ENCODE measurements around the gene PLLP.
"Not testable (repeated sequence)": the region's sequence is repeated elsewhere in the genome, so short reads cannot be mapped to it uniquely, and the experiment has no call there.

The PLLP gene

DNA sequence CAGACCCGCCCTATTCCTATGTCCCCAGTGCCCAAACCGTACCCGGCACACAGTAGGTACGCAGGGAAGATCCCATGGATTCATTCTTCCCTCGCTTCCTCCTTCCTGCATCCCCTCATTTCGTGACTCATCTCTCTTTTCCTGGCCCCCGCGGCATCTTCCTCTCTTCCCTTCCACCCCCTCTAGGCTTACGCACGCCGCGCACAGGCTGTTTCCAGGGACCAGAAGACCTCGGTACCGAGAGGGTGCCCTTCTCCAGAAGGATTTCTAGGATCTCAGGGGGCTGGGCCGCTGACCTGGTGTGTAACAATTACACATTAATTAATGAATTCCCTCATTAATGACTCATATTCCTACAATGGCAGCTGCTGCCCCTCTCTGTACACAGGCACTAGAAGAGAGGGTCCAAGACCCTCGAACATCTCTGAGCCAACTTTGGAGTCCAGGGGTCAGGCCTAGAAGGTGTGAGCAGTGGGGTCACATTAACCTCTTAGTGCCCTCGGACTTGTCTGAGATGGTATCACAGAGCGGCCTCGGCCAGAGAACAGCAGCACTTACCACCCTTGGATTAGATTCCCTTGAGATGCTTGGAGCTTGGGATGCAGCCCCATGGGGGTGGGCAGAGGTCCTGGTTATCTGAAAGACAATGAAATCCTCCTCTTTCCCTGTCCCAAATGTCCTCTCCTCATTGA is 16.8 kb upstream of the PLLP start:
- no peak for DNase-seq

DNA sequence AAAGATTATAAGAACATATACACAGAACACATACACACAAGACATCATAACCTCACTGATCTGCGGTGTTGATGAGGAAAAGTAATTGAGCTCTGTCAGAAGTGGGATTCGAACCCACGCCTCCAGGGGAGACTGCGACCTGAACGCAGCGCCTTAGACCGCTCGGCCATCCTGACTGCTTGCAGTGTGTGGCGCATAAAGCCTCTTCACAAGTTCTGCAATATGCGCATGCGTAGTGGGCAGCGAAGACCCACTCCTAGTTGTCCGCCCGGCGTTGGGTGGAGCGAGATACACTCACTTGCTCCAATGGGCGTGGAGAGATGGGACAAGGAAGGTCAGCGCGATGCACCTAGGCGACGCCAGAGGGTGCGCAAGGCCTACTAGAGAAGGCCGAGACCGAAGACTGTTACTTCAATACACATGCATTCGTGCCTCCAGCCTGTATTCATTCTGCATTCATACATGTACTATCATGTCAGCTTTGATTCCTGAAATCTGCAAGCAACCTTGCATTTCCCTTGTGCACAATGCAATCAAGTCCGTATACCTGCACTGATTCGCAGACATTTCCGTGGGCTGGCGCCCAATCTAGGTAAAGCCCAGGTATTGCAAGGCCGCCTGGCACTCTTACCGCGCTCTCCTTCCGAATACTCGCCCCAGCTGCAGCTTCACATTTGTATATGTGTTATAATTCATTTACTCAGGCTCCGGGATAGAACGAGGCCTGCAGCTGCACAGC is 16.1 kb upstream of the PLLP start:
- peak; percentile 95 for DNase-seq

DNA sequence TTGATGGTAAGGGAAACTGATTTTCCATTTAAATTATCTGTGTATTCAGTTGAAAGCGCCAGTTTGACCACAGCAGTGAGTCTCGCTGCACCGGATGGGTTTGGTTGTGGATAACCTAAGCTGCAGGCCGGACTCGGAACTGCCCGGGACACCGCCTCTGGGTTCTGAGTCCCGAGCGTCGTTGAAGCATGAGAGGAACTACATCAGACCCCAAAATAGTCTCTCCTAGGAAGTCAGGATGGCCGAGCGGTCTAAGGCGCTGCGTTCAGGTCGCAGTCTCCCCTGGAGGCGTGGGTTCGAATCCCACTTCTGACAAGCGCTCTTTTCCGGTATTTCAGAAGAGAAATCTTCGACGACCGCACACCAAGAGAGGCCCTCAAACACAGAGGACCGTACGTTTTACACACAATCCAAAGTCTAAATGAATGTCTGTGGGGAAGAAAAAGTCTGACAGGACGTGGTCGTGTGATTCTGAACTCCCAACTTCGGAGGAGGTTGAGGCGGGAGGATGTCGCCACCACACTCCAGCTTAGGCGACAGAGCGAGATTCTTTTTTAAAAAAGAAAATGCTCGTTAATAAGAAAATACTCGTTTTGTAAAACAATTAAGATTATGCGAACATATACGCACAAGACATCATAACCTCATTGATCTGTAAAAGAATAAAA is 15.4 kb upstream of the PLLP start:
- peak; percentile 81 for DNase-seq

DNA sequence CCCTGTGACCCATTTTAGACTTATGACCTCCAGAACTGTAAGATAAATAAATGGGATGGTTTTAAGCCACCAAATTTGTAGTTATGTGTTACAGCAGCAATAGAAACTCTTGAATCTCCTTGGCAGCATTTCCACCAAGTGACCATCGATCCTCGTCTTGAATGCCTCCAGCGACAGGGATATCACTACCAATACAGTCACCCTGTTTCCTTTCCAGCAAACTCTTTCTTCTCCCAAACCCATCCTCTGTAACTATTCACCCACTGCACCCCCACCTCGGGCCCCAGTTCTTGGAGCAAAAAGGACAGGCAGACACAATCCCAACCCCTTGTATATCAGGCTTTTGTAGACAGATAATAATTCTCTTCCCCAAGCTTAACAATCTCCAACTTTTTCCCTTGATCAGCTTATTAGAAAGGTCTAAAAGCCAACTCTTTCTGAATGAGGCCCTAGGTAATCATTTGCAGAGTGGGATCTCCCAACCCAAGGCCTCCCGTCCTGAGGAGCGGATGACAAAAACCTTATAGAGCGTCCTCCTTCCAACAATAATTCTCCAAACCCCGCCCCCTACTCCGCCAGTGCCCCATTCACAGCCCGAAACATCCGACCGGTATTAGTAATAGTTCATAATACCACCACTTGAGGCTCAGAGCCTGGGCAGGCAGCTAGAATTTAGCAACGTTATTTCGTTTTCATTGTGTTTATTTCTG is 14.7 kb upstream of the PLLP start:
- peak; percentile 53 for DNase-seq

DNA sequence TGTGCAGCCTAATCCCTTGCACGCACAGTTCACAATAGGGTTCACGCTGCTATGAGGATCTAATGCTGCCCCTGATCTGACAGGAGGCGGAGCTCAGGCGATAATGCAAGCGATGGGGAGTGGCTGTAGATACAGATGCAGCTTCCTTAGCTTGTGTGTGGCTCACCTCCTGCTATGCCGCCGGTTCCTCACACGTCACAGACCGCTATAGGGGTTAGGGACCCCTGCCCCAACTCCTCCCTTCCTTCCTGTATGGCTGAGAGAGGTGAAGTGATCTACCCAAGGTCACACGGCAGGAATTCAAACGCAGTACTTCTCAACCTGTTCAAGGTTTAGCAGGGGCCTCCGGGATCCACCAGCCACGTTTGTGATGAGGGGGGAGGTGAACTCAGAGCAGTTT is 13.4 kb upstream of the PLLP start:
- DNase-seq = no peak

DNA sequence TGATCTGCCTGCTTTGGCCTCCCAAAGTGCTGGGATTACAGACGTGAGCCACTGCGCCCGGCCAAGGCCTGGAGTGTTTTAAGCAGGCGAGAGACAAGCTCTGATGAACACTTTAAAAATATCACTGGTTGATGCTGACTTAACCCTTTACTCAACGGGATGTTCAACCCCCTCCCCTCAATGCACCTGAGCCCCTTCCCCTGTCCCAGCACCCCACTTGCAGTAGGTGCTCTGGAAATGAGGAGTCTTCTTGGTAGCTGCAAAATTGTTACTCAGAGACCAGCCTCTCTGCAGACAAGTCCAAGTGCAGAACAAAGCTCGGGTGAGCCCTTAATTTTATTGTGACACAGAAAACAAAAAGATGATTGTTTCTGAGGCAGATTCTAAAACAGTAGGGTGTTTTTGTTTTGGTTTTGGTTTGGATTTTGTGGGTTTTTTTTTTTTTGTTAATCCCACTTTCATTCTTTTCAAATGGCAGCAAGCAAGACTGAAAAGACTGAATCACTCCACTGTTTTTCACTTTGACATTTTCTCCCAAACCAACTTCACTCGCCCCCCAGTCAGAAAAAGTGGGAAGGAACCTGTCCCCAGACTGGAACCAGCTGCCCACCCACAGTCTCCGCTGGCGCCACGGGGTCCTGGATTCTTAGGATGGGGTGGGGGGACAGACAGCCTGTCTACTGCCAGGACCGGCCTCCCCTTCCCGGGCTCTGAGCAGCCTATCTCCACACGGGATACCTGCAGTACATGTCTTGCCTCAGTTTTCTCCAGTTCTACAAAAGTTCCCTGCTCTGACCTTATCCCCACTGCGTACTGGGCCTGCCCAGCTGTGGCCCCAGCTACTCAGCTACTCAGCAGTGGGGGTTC is 5.2 kb upstream of the PLLP start:
- DNase-seq = no peak

DNA sequence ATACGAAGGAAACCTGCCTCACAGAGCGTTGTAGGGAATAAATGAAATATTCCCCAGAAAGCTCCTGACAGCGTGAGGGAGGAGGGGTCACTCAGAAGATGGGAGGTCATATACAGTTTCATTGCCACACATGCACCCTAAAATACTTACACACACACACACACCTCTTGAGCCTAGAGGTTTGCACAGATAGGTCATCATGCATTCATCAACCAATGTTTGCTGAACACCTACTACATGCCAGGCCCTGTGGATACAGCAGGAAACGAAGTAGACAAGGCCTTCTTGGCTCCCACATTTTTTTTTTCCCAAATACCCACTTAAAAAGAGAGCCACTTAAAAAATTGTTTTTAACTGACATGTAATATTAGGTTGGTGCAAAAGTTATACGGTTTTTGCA is 907 bp upstream of the PLLP start:
- no peak for DNase-seq

DNA sequence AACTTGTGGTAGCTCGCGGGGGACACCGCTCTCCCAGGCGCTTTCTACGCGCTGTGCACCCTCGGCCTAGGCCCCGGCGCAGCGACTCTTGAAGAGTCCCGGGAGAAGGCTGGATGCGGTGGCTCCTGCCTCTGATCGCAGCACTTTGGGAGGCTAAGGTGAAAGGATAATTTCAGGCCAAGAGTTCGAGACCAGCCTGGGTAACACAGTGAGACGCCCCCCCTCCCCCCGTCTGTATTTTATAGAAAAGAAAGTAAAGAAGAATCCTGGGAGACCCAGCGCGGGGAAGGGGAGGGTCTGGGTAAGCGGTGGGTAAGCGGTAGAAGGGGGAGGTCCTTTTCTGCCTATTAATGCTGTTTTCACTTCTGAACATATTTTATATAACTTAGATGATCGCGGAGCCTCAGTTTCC is 486 bp upstream of the PLLP start:
- DNase-seq = no peak

DNA sequence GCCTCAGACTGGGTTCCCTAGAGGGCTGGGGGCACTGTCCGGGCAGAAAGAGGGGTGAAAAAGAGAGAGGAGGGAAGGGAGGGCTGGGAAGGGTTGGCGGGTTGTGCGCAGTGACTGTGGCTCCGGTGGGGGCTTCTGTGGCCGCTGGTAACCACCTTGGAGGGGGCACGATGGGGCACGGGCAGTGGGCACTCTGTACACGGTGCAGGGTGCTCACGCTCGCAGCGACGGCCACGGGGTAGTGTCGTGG is 588 bp downstream of the PLLP start:
- no peak for DNase-seq

DNA sequence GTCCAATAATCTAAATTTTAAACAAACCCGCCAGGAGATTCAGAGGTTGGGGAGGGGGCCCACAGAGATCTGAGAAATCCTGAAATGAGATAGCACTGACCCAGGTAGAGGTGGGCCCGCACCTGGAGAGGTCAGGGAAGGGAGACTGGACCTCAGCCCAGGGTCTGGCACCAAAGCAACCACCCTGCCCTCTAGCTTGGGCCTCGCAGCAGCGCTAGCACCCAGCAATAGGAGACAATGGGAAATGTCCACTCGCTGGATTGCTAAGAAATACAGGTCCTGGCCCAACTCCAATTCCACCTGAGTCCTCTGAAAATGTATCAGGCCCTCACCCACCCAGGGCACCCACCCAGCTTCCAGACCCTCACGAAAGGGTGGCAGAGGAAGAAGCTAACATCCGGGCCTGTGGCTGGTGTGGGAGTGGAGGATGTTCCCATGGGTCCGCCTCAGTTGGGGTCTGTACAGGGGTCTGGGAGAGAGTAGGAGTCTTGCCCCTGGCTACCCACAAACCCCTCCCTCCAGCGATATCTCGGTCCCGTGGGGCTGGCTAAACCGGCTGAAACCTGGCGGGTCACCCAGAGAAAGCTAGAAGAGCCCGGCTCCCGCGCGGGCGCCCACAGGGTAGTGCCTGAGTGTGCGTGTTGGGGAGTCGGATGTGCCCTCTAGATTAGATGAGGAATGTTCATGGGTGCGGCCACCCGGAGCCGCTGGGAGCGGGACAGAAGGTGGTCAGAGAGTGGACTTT is 1.1 kb downstream of the PLLP start:
- no peak for DNase-seq

DNA sequence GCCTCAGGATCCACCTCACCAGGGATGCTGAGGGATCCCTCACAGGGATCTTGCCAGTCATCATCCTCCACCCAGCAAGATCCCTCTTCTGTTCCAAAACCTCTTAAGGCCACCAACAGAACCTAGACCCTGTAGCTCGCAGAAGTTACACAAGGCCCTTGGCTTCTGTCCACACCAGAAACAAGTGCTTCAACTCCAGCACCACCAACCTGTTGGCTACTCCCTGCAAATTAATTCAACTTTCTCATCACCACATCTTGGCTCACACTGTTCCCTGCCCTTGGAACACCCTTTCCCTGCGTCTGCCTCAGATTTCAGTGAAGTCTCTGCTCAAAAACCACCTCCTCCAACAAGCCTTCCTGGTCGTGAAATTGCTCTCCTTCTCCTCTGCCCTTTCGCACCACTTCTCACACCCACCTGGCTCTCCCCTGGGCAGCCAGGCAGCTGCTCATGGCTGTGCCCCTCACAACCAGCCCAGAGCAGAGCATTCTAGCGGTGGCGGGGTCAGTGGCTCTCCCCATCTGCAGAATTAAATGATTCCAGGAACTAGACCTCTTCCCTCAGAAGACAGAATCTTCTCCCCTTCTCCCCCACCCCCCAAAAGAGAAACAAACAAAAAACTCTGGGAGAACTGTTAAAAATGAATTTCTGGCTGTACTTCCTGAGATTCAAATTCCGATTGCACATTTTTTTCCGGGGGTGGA is 1.8 kb downstream of the PLLP start:
- no peak for DNase-seq

DNA sequence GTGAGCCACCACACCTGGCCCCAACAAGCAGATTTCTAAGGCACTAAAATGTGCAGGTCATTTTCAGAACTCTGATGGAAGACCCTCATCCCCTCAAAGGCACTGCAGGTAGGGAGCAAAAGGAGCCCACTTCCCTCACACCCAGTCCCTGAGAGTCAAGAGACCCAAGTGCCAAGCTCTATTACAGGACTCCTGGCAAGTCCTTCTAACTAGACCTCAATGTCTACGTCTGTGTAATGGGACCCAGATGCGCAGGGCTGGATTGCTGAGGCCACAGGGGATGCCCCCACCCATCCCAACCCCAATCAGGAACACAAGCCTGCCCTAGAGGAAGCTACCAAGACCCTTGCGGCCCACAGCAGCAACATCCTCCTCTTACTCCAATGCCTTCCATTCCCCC is 2.7 kb downstream of the PLLP start:
- no peak for DNase-seq

DNA sequence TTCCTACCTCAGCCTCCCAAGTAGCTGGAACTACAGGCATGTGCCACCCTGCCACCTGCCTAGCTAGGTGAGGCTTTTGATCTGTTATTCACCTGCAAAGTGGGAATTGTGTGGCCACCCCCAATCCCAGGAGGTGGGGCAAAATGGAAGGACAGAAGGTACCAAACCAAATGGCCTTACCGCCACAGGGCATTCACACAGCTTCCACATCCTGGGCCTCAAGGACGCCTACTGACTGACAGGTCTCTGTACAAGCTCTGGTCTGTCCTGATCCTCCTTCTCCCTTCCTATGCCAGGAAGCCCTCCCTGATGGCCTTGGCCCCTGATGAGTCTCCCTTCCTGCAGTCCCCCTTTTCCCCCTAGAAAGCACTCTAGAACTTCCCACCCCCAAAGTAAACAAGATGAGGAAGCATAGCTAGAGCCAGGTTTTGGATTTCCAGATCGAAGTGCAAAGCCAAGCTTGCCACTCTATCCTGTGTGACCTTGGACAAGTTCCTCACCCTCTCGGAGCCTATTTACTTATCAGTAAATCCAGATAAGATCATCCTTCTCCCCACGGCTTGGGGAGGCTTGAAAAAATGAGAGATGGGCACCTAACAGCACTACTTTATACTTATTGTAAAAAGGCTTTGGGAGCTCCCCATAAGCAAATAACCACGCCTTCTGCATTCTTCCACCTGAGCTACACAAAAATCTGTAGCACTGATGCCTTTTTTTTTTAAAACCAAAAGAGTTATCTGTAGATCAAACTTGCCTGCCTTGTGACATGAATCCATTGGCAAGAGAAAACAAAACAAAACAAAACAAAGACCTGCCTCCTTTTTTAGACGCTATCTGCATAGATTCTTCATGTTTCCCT is 4.5 kb downstream of the PLLP start:
- DNase-seq = no peak

DNA sequence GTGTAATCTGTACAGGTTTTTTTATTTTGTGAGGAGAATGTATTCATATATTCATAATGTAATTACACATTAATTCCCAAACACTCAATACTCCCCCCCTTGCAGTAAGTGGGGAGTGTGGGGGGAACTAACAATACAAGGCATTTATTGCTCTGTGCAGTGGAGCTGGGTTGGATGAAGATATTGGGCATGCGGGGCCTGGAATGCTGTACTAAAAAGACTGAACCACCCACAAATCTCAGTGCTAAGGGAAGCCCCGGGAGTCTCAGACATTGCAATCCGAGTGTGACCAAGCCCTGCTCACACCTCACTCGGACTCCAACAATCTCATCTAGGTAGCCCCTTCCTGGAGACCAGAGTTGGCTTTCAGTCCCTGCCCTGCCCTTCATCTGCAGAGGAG is 6.0 kb downstream of the PLLP start:
- no peak for DNase-seq

DNA sequence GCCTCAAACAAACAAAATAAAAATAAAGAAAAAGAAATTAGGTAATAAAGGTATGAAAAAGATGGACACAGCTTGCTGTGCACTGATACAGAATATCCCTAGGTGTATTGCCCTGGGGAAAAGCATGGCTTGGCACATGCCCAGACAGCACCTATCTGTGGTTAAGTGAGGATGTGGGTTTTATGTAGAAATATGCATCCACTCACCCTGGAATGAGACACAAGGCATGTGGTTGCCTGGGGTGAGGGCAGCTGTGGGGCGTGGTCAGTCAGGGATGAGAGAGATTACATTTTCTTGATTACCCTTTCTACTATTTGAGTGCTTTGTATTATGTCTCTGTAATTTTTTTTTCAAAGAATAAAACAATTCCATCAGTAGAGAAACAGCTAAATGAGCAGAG is 6.9 kb downstream of the PLLP start:
- DNase-seq = peak; percentile 51

DNA sequence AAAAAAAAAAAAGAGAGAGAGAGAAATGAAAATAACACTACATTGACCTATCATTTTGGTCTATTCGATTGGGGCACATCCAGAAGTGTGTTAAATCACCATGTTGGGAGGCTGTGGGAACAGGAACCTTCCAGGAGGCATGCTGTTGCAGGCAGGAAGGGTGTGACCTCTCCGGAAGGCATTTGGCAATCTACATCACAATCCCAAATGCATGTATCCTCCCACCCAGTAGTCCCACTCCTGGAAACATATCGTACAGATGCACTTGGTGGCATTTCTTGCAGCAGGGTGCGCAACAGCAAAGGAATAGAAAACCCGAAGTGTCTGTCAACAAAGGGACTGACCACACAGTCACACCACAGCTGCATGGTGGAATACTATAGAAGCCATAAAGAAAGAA is 7.9 kb downstream of the PLLP start:
- DNase-seq = no peak

DNA sequence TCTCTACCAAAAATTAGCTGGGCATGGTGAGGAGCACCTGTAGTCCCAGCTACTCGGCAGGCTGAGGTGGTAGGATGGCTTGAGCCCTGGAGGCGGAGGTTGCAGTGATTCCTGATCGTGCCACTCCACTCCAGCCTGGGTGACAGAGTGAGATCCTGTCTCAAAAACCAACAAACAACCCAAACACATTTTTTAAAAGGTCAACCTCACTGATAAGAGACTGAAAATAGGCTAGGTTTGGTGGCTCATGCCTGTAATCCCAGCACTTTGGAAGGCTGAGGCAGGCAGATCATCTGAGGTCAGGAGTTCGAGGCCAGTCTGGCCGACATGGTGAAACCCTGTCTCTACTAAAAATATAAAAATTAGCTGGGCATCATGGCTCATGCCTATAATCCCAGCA is 8.5 kb downstream of the PLLP start:
- DNase-seq = not testable (repeated sequence)

DNA sequence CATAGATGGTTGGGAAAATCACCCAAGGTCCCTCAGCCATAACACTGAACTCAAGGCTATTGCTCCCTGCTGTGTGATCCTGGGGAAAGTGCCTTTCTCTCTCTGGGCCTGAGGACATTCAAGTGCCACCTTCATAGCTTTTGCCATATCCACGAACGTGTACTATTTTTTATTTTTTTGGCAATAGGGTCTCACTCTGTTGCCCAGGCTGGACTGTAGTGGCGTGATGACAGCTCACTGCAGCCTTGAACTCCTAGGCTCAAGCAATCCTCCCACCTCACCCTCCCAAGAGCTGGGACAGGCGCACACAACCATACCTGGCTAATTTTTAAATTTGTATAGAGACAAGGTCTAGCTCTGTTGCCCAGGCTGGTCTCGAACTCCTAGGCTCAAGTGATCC is 10.6 kb downstream of the PLLP start:
- DNase-seq = no peak

DNA sequence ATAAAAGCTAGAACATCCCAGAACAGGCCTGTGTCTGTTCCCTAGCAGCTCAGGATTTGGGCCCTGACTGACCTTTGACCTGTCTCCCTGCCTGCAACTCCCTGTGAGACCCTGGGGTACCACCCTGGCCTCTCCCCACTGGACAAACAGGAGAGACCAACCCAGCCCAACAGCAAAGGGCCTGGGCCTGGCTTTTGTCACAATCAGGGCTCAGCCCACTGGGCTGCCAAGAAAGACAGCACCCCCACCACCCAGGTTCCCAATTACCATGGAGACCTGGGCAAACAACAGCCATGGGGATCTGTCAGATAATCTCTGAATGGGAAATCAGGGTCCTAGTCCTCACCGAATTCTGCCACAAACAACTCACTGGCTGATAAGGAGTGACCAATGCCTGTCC is 11.1 kb downstream of the PLLP start:
- no peak for DNase-seq

DNA sequence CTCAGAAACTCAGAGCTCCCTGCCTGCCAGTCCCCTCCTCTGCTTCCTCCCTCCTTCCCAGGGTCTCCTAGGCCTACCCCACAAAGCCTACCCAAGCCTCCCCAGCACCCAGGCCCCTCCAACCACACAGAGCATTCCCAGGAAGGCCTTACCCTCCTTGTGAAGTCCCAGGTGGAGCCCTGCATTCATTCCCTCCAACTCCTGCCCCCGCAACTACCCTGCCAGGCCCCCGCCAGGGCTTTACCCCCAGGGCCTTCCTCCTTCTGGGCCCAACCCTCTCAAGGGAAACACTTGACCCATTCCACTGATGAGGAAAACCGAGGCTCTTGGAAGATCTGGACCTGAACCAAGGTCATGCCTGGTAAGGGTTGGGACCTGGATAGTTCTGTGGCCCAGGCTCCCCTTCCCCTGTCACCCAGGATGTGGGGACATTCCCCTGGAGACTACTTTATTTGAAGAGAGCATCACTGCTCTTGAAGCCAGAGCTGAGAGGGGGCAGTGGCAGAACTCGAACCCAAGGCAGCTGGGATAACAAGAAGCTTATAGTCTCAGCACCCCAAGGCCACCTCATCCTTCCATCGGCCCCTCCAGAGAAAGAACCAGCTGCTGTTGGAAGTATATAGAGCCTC is 12.5 kb downstream of the PLLP start:
- no peak for DNase-seq

All from GF-D8 (cell line).